HEK293 (cell line): Measurements from ENCODE around the gene CD44.

Source experiments
- SP2 ChIP-seq: fragments of 450-650 bp; formaldehyde crosslinking; IDR thresholded peaks from 2 replicates; pipeline ENCODE4 v1.5.1; 2016; ENCODE audit warnings: missing biosample characterization, missing genetic modification characterization
- SP3 ChIP-seq: fragments of 450-650 bp; formaldehyde crosslinking; IDR thresholded peaks from 2 replicates; pipeline ENCODE4 v1.5.1; 2016; ENCODE audit warnings: missing biosample characterization, missing genetic modification characterization
- YY1 ChIP-seq: fragments of 450-650 bp; formaldehyde crosslinking; IDR thresholded peaks from 2 replicates; pipeline ENCODE4 v1.5.1; 2018; ENCODE audit warnings: missing biosample characterization, missing genetic modification characterization
- ZNF138 ChIP-seq: fragments of 450-650 bp; formaldehyde crosslinking; IDR thresholded peaks from 2 replicates; pipeline ENCODE4 v1.5.1; 2016; ENCODE audit warnings: missing biosample characterization, missing genetic modification characterization, borderline replicate concordance
- ZNF140 ChIP-seq: fragments of 450-650 bp; formaldehyde crosslinking; IDR thresholded peaks from 2 replicates; pipeline ENCODE4 v1.5.1; 2016; ENCODE audit warnings: missing biosample characterization, missing genetic modification characterization
- ZNF391 ChIP-seq: fragments of 450-650 bp; formaldehyde crosslinking; IDR thresholded peaks from 2 replicates; pipeline ENCODE4 v1.5.1; 2016; ENCODE audit warnings: low read depth, missing biosample characterization, missing genetic modification characterization, borderline replicate concordance
- ZNF510 ChIP-seq: fragments of 450-650 bp; formaldehyde crosslinking; IDR thresholded peaks from 2 replicates; pipeline ENCODE4 v1.5.1; 2018; ENCODE audit warnings: mild to moderate bottlenecking, missing genetic modification characterization, missing biosample characterization; ENCODE audit not compliant: insufficient replicate concordance
- ZNF549 ChIP-seq: fragments of 450-650 bp; IDR thresholded peaks from 2 replicates; pipeline ENCODE4 v1.5.1; 2018; ENCODE audit warnings: missing biosample characterization, missing genetic modification characterization, mild to moderate bottlenecking, inconsistent platforms, moderate library complexity
- ZNF660 ChIP-seq: fragments of 450-650 bp; IDR thresholded peaks from 2 replicates; pipeline ENCODE4 v1.5.1; 2018; ENCODE audit warnings: missing biosample characterization, mild to moderate bottlenecking, missing genetic modification characterization
- ZNF830 ChIP-seq: fragments of 450-650 bp; IDR thresholded peaks from 2 replicates; pipeline ENCODE4 v1.5.0; 2018; ENCODE audit warnings: missing biosample characterization, missing genetic modification characterization, low read depth, mild to moderate bottlenecking, moderate library complexity
- TF ChIP-seq, protein P1 (sequence below): fragments of 450-650 bp; formaldehyde crosslinking; IDR thresholded peaks from 2 replicates; pipeline ENCODE4 v1.5.1; 2016; ENCODE audit warnings: missing biosample characterization, missing genetic modification characterization
- TF ChIP-seq, protein P2 (sequence below): fragments of 450-650 bp; formaldehyde crosslinking; IDR thresholded peaks from 2 replicates; pipeline ENCODE4 v1.5.1; 2016; ENCODE audit warnings: missing biosample characterization, missing genetic modification characterization
- TF ChIP-seq, protein P3 (sequence below): fragments of 450-650 bp; formaldehyde crosslinking; IDR thresholded peaks from 2 replicates; pipeline ENCODE4 v1.5.1; 2016; ENCODE audit warnings: missing biosample characterization, missing genetic modification characterization
- TF ChIP-seq, protein P4 (sequence below): sonication (generic); formaldehyde crosslinking; IDR thresholded peaks from 2 replicates; pipeline ENCODE4 v1.8.1; 2022; ENCODE audit warnings: mild to moderate bottlenecking, moderate library complexity, missing genetic modification reagents

DNA sequence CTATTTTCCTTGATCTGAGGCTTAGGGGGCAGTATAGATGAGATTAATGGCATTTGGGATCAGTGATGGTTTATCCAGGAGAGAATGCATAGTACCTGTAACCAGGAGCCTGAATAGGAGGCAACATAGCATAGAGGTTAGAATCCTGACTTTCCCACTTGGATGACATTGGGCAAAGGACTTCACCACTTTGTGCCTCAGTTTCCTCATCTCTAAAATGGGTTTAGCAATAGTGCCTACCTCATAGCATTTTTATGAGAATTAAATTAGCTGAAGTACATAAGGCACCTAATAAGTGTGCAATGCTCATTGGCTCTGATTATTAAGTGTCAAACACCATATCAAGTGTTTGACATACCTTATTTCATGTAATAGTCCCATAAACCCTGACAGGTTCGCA is 30.8 kb downstream of the CD44 start:
- TF ChIP-seq, protein P1, sequence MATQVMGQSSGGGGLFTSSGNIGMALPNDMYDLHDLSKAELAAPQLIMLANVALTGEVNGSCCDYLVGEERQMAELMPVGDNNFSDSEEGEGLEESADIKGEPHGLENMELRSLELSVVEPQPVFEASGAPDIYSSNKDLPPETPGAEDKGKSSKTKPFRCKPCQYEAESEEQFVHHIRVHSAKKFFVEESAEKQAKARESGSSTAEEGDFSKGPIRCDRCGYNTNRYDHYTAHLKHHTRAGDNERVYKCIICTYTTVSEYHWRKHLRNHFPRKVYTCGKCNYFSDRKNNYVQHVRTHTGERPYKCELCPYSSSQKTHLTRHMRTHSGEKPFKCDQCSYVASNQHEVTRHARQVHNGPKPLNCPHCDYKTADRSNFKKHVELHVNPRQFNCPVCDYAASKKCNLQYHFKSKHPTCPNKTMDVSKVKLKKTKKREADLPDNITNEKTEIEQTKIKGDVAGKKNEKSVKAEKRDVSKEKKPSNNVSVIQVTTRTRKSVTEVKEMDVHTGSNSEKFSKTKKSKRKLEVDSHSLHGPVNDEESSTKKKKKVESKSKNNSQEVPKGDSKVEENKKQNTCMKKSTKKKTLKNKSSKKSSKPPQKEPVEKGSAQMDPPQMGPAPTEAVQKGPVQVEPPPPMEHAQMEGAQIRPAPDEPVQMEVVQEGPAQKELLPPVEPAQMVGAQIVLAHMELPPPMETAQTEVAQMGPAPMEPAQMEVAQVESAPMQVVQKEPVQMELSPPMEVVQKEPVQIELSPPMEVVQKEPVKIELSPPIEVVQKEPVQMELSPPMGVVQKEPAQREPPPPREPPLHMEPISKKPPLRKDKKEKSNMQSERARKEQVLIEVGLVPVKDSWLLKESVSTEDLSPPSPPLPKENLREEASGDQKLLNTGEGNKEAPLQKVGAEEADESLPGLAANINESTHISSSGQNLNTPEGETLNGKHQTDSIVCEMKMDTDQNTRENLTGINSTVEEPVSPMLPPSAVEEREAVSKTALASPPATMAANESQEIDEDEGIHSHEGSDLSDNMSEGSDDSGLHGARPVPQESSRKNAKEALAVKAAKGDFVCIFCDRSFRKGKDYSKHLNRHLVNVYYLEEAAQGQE (tag by site-specific recombination), result no peak
- TF ChIP-seq ZNF510 (tag by site-specific recombination), result no peak
- no peak for TF ChIP-seq SP3 (tag by site-specific recombination)
- TF ChIP-seq ZNF391 (tag by site-specific recombination), result no peak
- TF ChIP-seq, protein P2, sequence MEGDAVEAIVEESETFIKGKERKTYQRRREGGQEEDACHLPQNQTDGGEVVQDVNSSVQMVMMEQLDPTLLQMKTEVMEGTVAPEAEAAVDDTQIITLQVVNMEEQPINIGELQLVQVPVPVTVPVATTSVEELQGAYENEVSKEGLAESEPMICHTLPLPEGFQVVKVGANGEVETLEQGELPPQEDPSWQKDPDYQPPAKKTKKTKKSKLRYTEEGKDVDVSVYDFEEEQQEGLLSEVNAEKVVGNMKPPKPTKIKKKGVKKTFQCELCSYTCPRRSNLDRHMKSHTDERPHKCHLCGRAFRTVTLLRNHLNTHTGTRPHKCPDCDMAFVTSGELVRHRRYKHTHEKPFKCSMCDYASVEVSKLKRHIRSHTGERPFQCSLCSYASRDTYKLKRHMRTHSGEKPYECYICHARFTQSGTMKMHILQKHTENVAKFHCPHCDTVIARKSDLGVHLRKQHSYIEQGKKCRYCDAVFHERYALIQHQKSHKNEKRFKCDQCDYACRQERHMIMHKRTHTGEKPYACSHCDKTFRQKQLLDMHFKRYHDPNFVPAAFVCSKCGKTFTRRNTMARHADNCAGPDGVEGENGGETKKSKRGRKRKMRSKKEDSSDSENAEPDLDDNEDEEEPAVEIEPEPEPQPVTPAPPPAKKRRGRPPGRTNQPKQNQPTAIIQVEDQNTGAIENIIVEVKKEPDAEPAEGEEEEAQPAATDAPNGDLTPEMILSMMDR (tag by site-specific recombination), result no peak
- TF ChIP-seq, protein P3, sequence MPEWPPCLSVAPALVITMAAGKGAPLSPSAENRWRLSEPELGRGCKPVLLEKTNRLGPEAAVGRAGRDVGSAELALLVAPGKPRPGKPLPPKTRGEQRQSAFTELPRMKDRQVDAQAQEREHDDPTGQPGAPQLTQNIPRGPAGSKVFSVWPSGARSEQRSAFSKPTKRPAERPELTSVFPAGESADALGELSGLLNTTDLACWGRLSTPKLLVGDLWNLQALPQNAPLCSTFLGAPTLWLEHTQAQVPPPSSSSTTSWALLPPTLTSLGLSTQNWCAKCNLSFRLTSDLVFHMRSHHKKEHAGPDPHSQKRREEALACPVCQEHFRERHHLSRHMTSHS (tag by site-specific recombination), result no peak
- TF ChIP-seq ZNF140 (tag by site-specific recombination), result no peak
- no peak for TF ChIP-seq YY1 (tag by site-specific recombination)
- TF ChIP-seq, protein P4, sequence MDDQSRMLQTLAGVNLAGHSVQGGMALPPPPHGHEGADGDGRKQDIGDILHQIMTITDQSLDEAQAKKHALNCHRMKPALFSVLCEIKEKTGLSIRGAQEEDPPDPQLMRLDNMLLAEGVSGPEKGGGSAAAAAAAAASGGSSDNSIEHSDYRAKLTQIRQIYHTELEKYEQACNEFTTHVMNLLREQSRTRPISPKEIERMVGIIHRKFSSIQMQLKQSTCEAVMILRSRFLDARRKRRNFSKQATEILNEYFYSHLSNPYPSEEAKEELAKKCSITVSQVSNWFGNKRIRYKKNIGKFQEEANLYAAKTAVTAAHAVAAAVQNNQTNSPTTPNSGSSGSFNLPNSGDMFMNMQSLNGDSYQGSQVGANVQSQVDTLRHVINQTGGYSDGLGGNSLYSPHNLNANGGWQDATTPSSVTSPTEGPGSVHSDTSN (CRISPR knock-in tag), result no peak
- no peak for TF ChIP-seq ZNF830 (tag by site-specific recombination)
- TF ChIP-seq SP2 (tag by site-specific recombination), result no peak
- TF ChIP-seq ZNF549 (tag by site-specific recombination), result no peak
- no peak for TF ChIP-seq ZNF138 (tag by site-specific recombination)
- TF ChIP-seq ZNF660 (tag by site-specific recombination), result no peak
